ENCODE results near the gene FDPS.
A peak's percentile ranks its signal among the peaks of the same experiment; 100 is the strongest.
"Not testable (repeated sequence)": the region's sequence is repeated elsewhere in the genome, so short reads cannot be mapped to it uniquely, and the experiment has no call there.

Gene FDPS

DNA sequence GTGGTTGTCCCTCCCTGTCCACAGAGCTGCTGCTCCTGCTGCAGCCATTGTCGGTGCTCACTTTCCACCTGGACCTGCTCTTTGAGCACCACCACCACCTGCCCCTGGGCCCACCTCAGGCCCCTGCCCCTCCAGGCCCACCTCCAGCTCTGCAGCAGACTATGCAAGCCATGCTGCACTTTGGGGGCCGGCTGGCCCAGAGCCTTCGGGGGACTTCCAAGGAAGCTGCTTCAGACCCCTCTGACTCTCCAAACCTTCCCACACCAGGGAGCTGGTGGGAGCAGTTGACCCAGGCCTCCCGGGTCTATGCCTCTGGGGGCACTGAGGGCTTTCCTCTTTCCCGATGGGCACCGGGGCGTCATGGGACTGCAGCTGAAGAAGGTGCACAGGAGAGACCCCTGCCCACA lies 18.0 kb downstream of the FDPS start:
- H3K27ac Mint-ChIP-seq, result no peak overlapping the region
- peaks cover 66% of the 10 kb centered on the region for H3K36me3 Mint-ChIP-seq (ENCODE audit: low read depth)
- H3K4me3 Mint-ChIP-seq, result no peak overlapping the region
- no peaks in the 10 kb centered on the region for H3K9me3 Mint-ChIP-seq
- peaks cover 53% of the 10 kb centered on the region for H3K4me1 Mint-ChIP-seq (ENCODE audit: low read depth)
- intact Hi-C loops (cut with micrococcal nuclease), result no loop called here
- H3K27me3 Mint-ChIP-seq, result peaks cover 3% of the 10 kb centered on the region

DNA sequence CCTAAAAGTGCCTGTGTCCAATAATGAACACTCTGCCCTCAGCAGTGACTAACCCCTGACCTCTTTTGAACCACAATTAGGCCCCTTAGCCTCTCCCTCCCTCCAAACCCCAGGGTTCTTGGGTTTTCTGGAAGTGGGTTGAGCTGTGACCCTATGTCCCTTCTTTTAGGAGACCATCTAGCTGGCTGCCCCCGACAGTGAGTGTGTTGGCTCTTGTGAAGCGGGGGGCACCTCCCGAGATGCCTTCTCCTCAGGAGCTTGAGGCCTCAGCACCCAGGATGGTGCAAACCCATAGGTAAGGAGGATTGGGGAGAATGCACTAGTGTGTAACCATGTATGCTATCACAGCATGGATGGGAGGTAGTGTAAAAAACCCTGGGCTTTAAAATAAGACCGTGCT lies 19.3 kb downstream of the FDPS start:
- Mint-ChIP-seq H3K36me3 (ENCODE audit: low read depth) (peaks cover 63% of the 10 kb centered on the region), H3K4me1 (ENCODE audit: low read depth) (peaks cover 46% of the 10 kb centered on the region), H3K27me3 (no peaks in the 10 kb centered on the region), H3K4me3 (no peak overlapping the region), H3K27ac (no peak overlapping the region), H3K9me3 (no peaks in the 10 kb centered on the region)
- intact Hi-C loops (cut with micrococcal nuclease), result no loop called here

DNA sequence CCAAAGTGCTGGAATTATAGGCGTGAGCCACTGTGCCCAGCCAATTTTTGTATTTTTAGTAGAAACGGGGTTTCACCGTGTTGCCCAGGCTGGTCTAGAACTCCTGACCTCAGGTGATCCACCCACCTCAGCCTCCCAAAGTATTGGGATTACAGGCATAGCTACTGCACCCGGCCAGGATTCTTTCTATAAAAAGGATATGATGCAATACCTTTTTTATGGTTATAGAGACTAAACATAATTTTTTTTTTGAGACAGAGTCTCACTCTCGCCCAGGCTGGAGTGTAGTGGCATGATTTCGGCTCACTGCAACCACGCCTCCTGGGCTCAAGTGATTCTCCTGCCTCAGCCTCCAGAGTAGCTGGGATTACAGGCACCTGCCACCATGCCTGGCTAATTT lies 20.2 kb downstream of the FDPS start:
- H3K27me3 Mint-ChIP-seq; intact Hi-C loops (cut with micrococcal nuclease); H3K27ac Mint-ChIP-seq; H3K4me3 Mint-ChIP-seq; H3K9me3 Mint-ChIP-seq: not testable (repeated sequence)
- peaks cover 46% of the 10 kb centered on the region for H3K4me1 Mint-ChIP-seq (ENCODE audit: low read depth)
- peaks cover 71% of the 10 kb centered on the region for H3K36me3 Mint-ChIP-seq (ENCODE audit: low read depth)

DNA sequence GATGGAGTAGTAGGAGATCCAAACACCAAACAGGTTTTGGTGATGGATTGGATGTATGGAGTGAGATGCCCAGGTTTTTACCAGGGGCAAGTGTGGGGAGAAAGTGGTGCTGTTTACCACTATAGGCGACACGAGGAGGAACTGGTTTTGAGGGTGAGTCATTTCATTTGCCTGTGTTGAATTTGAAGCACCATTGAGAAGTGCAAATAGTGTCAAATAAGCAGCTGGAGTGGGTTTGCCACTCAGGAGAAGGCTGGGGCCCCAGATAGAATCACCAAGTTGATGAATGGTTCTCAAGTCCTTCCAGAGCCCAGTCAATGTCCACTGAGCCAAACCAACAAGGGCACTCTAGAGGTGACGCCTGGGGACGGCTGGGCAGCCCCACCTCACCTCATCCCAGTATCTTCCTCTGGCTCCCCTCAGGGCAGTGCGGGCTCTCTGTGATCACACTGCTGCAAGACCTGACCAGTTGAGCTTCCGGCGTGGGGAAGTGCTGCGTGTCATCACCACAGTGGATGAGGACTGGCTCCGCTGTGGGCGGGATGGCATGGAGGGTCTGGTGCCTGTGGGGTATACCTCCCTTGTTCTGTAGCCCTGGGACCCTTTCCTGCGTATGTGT lies 21.4 kb downstream of the FDPS start:
- H3K27me3 Mint-ChIP-seq, result no peaks in the 10 kb centered on the region
- peaks cover 43% of the 10 kb centered on the region for H3K4me1 Mint-ChIP-seq (ENCODE audit: low read depth)
- intact Hi-C loops (cut with micrococcal nuclease), result no loop called here
- H3K27ac Mint-ChIP-seq, result peak overlapping the region; percentile 47
- H3K9me3 Mint-ChIP-seq, result no peaks in the 10 kb centered on the region
- peaks cover 78% of the 10 kb centered on the region for H3K36me3 Mint-ChIP-seq (ENCODE audit: low read depth)
- no peak overlapping the region for H3K4me3 Mint-ChIP-seq

DNA sequence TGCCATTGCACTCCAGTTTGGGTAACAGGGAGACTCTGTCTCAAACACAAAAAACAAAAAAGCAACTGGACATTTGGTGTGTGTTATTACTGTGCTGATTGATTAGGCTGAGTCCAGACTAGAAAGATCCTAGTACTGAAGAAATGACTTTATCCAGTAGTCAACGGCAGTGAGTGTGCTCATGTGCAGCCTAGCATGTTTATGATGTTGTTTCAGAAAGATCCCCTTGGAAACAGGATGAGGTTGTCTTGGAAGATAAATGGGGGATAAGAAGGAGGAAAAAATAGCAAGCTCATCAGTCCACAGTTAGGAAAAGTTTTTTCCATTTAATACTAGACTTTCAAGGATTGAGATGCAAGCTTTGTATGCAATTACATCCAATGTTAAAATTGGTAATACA lies 26.3 kb downstream of the FDPS start:
- Mint-ChIP-seq H3K27ac (no peak overlapping the region), H3K4me3 (no peak overlapping the region), H3K27me3 (no peaks in the 10 kb centered on the region), H3K4me1 (ENCODE audit: low read depth) (peaks cover 21% of the 10 kb centered on the region), H3K9me3 (no peaks in the 10 kb centered on the region), H3K36me3 (ENCODE audit: low read depth) (peaks cover 85% of the 10 kb centered on the region)
- intact Hi-C loops (cut with micrococcal nuclease), result no loop called here

DNA sequence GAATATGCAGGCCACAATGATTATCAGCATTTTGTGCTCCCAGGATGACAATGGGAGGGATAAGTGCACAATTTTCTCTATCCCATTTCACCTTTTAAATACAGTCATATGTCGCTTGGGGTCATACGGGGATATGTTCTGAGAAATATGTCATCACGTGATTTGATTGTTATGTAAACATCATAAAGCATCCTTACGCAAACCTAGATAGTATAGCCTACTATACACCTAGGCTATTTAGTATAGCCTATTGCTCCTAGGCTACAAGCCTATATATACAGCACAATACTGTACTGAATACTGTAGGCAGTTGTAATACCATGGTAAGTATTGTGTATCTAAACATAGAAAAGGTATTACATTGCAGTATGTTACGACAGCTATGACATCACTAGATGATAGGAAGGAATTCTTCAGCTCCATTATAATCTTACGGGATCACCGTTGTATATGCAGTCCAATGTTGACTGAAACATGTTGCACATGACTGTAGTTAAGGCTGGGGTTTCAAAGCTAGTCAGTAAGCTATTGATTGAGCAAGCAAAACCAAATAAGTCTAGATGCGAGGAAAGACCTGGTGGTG lies 30.9 kb downstream of the FDPS start:
- H3K27me3 Mint-ChIP-seq, result no peaks in the 10 kb centered on the region
- no peak overlapping the region for H3K27ac Mint-ChIP-seq
- no peak overlapping the region for H3K4me3 Mint-ChIP-seq
- no peaks in the 10 kb centered on the region for H3K4me1 Mint-ChIP-seq (ENCODE audit: low read depth)
- H3K9me3 Mint-ChIP-seq, result no peaks in the 10 kb centered on the region
- peaks cover 95% of the 10 kb centered on the region for H3K36me3 Mint-ChIP-seq (ENCODE audit: low read depth)
- intact Hi-C loops (cut with micrococcal nuclease), result no loop called here

DNA sequence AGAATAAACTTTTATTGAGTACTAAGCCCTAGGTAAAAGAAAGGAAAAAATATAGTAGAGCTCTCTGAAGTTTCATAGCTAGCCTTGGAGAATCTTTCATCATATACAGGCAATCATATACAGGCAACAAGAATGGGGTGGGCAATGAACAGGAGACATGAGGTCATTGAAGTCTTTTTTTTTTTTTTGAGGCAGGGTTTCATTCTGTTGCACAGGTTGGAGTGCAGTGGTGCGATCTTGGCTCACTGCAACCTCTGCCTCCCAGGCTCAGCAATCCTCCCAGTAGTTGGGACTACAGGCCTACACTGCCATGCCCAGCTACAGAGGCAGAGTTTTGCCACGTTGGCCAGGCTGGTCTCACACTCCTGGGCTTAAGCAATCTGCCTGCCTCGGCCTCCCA lies 34.2 kb downstream of the FDPS start:
- intact Hi-C loops (cut with micrococcal nuclease), result no loop called here
- Mint-ChIP-seq H3K9me3 (no peaks in the 10 kb centered on the region), H3K36me3 (ENCODE audit: low read depth) (peaks cover 100% of the 10 kb centered on the region)

DNA sequence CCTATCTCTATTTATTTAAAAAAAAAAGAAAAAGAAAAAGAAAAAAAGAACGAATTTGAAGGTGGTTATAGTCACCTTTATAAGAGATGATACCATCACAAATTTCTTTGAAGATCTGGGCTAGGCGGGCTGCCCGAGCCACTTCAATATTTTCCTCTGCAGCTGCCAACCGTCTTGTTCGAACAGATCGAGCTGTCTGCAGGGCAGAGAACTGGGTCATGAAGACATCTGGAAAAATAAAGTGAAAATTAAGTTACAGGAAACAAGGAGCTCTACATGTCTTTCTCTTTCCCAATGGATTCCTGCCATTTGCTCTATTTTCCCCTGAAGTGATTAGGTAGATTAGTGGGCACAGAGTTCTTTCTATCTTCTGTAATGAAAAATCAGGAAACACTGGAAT lies 44.0 kb downstream of the FDPS start:
- intact Hi-C loops (cut with micrococcal nuclease), result no loop called here
- Mint-ChIP-seq H3K27ac (no peak overlapping the region), H3K36me3 (ENCODE audit: low read depth) (peaks cover 94% of the 10 kb centered on the region), H3K4me1 (ENCODE audit: low read depth) (no peaks in the 10 kb centered on the region), H3K4me3 (no peak overlapping the region), H3K27me3 (no peaks in the 10 kb centered on the region), H3K9me3 (no peaks in the 10 kb centered on the region)

More for the DNA sequence above, 34.2 kb downstream of the FDPS start:
- no peak overlapping the region for H3K4me3 Mint-ChIP-seq
- H3K27ac Mint-ChIP-seq, result no peak overlapping the region
- no peaks in the 10 kb centered on the region for H3K27me3 Mint-ChIP-seq
- no peaks in the 10 kb centered on the region for H3K4me1 Mint-ChIP-seq (ENCODE audit: low read depth)

DNA sequence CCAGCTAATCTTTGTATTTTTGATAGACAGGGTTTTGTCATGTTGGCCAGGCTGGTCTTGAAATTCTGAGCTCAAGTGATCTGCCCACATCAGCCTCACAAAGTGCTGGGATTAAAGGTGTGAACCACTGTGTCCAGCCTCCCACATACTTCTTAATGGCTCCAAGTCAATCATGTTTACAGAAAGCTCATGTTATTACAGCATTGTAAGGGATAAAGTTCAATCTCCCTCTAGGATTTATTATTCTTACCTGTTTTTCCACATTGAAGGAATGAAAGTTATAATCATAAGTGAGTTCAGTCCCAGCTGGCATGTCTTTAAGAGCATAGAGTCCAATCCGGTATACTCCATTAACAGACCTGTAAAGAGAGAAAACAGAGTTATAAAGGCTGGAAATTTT lies 51.4 kb downstream of the FDPS start:
- Mint-ChIP-seq H3K4me3 (no peak overlapping the region), H3K27me3 (no peaks in the 10 kb centered on the region), H3K9me3 (no peaks in the 10 kb centered on the region), H3K27ac (no peak overlapping the region), H3K4me1 (ENCODE audit: low read depth) (no peaks in the 10 kb centered on the region), H3K36me3 (ENCODE audit: low read depth) (peaks cover 90% of the 10 kb centered on the region)
- intact Hi-C loops (cut with micrococcal nuclease), result no loop called here

All from dendritic cell treated with granulocyte-macrophage colony-stimulating factor and Interleukin-4, amounts not matched to agents 40 ng/mL and 50 ng/mL, for 4 days (primary cell).